ENCODE measurements around the gene BBS2. TPM values are rescaled to one million over a fixed set of nuclear protein-coding genes. Genes with fewer than 3 reads are reported as not detected.

The BBS2 gene
- total and polyA plus RNA-seq, 2 of the 13 experiments (the other 11 are each of a cell fraction or from before 2014, with no cell fraction given), result 59.7 to 68.3 TPM

GRCh38 chr16:56551796-56552738 is 32.2 kb upstream of the BBS2 start (continued):
- no peak for TF ChIP-seq ZBTB1 (CRISPR knock-in tag; IDR thresholded peaks at IDR 0.05; ENCODE audit: borderline replicate concordance)
- peak; percentile 27 for TF ChIP-seq XRCC5 (optimal IDR thresholded peaks at IDR 0.05; ENCODE audit: low read length)
- TF ChIP-seq SAP130 (CRISPR knock-in tag; IDR thresholded peaks at IDR 0.05; ENCODE audit: low read depth), result peak; percentile 83
- peak; percentile 80 for TF ChIP-seq GATAD2A (CRISPR knock-in tag; IDR thresholded peaks at IDR 0.05)
- TF ChIP-seq ASH2L (IDR thresholded peaks at IDR 0.05; ENCODE audit: insufficient read length, low read depth, low read length), result peak; percentile 41
- peak; percentile 80; the same call in 1 of the 2 replicates for TF ChIP-seq ZNF292 (CRISPR knock-in tag; IDR thresholded peaks at IDR 0.05; ENCODE audit: borderline replicate concordance, low read depth)
- no peak for TF ChIP-seq NRL (CRISPR knock-in tag; IDR thresholded peaks at IDR 0.05; ENCODE audit: borderline replicate concordance)
- no peak for TF ChIP-seq SNRNP70 (IDR thresholded peaks at IDR 0.05; ENCODE audit: low read depth, low read length)
- TF ChIP-seq MBD4 (IDR thresholded peaks at IDR 0.05; ENCODE audit: borderline replicate concordance, low read length), result no peak
- TF ChIP-seq NKX3-1 (CRISPR knock-in tag; IDR thresholded peaks at IDR 0.05), result no peak
- TF ChIP-seq ZNF318 (CRISPR knock-in tag; IDR thresholded peaks at IDR 0.05), result 0 out of 2 replicates have a peak, but pooled peaks have one; percentile 50
- no peak for TF ChIP-seq ZNF496 (CRISPR knock-in tag; IDR thresholded peaks at IDR 0.05; ENCODE audit: insufficient replicate concordance)
- TF ChIP-seq ZEB1 (IDR thresholded peaks at IDR 0.05; ENCODE audit: insufficient replicate concordance, low read depth), result peak; percentile 37
- TF ChIP-seq FOXO4 (CRISPR knock-in tag; conservative IDR thresholded peaks at IDR 0.05), result no peak
- TF ChIP-seq ZNF543 (CRISPR knock-in tag; IDR thresholded peaks at IDR 0.05), result 0 out of 2 replicates have a peak, but pooled peaks have one; percentile 75
- TF ChIP-seq ZNF556 (CRISPR knock-in tag; IDR thresholded peaks at IDR 0.05; ENCODE audit: borderline replicate concordance), result 0 out of 2 replicates have a peak, but pooled peaks have one; percentile 61
- no peak for TF ChIP-seq KLF15 (CRISPR knock-in tag; IDR thresholded peaks at IDR 0.05; ENCODE audit: borderline replicate concordance)
- no peak for TF ChIP-seq ZNF567 (CRISPR knock-in tag; IDR thresholded peaks at IDR 0.05; ENCODE audit: borderline replicate concordance)

Measured in HepG2 (cell line).